Measurements from ENCODE around the gene PRRG2.

Gene PRRG2

DNA sequence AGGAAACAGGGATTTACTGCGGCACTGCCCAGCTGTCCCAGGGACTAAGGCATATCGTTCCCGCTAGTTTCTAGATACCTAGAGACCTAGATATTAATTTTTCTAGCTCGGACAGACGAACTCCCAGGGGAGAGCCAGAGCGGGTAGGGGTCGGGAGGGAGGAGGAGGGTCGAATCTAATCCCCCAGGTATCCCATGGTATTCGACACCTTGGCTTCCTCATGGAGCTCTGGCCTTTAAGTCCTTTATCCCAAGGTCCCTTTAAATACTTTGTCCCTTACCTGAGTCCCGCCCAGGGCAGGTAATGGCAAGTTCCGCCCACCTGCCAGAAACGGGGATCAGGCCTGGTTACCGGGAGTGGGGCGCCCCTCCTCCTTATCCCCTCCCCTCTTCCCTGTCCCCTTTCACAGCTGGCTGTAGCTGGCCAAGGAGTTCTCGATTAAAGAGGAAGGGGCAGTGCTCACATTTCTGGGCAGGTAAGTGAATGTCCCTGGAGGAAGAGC lies at the start of gene PRRG2:
Gene PRRG2, plus strand, starts transcription at position 310 of the 502 bp plus-strand sequence. CDS start 1,904 bp downstream, outside the sequence.
- DNase-seq: no peak

DNA sequence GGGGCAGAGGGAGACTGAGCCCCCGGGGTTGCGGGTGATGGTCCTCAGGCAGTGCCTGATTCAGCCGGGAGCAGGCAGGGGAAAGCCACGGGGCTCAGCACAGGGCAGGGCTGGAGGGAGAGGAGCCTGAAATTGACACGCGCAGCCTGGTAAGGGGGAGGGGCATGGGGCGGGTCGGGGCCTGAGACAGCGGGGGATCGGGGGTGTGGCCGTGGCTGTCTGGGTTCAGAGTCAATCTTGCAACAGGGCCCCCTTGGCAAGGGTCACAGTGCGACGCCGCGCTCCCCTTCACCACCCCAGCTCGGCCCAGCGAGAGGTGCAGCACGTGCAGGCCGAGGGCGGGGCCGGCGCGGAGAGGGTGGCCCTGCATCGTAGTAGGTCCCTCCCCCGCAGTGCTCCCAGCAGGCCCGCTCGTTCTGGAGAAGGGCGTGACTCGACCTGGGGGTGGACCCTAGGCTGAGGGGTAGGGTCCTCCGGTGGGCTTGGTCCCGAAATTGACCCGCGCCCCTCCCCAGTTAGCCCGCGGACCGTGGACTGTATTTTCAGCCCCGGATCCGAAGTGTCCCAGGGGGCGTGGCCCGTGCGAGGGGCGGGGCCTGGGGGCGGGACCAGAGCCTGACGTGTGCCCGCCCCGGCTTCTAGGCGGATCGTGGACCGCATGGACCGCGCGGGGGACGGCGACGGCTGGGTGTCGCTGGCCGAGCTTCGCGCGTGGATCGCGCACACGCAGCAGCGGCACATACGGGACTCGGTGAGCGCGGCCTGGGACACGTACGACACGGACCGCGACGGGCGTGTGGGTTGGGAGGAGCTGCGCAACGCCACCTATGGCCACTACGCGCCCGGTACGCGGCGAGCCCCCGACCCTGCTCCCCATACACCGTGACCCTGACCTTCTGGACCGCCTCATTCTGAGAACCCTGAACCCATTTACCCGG lies 47.3 kb upstream of the PRRG2 start:
- peak; percentile 77 for DNase-seq

DNA sequence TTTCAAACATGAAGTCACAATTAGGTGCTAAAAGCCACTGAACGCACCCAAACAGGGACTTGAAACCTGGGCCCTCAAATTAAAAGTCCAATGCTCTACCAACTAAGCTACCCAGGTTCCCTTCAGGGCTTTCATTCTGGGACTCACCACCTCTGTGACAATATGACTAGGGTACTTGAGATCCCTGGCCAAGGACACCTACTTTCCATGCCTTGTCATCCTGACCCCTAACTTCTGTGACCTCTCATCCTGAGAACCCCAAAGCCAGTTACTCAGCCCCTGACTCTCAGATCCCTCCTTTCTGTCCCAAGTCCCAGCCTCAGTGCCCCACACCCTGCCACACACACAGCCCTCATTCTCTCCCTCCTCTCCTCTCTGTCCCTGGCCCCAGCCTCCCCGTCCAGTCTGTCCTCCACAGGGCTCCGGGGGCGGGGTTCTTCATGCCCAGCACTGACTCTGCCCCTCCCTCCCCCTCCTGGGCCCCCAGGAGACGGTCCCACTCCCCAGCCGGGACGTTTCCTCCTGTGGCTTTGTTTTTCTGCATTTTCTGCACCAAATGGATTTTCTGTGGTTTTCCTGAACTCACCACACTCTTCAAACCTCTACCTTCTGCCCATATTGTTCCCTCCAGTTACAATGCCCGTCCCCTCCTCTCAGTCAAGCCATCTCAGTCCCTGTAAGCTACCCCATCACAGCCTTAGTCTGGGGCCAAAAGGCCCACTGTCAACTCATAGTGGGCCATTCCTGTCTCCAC lies 46.3 kb upstream of the PRRG2 start:
- DNase-seq: peak; percentile 24

DNA sequence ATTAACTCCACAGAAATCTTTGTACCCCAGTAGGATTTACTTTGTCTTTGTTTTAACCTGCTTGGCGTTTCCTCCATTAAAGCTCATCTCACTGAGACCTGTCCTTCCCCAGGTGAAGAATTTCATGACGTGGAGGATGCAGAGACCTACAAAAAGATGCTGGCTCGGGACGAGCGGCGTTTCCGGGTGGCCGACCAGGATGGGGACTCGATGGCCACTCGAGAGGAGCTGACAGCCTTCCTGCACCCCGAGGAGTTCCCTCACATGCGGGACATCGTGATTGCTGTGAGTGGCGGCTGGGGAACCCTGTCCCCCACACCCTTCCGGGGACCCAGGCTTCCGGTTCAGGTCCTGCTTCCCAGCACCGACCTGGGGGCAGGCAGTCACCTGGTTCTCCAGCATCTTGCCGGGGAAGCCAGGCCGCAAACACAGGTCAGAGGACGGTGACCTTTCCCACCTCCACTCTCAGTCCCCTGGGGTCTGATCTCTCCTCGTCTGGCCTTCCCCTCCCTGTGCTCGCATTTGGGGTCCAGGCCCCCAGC lies 44.1 kb upstream of the PRRG2 start:
- DNase-seq: no peak

DNA sequence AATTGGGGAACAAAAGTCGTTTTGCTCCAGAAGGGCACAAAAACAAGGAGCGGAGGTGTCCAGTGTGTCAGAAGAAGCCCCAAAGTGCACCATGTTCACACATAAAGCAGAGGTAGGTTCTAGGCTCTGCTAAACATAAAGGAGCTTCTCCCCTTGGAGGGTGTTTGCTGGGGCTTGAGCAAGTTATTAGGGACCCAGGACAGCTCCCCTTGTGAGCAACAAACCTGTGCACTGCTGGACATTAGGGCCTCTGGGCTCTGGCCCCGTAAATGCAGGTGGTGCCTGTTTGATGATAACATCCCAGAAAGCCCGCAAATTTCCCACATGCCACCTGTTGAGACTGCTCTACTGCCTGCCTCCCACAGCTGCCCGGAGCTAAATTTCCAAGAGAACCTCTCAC lies 42.5 kb upstream of the PRRG2 start:
- DNase-seq: no peak

DNA sequence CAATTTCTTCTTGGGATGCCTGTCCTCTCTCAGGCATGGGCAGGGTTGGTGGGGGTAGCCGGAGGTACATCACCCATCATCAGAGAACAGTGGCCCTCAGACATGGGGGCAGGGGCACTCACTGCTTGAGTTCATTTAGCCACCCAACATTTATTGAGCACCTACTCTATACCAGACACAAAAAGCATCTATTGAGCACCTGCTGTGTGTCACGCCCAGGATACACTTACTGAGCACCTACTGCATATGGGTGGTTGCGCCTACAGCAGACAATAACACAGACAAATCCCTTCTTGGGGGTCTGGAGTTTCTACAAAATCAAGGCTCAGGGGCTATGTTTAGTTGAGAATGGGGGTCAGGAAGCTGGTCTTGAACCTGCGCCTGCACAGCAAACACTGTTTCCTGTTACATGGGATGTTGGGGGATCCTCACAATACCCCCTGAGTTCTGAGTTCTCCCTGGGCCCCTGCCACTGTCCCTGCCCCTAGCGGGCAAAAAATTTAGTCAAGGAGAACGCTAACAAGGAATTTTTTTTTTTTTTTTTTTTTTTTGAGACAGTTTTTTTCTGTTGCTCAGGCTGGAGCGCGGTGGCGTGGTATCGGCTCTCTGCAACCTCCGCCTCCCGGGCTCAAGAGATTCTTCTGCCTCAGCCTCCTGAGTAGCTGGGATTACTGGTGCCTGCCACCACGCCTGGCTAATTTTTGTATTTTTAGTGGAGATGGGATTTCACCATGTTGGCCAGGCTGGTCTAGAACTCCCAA lies 41.7 kb upstream of the PRRG2 start:
- no peak for DNase-seq

DNA sequence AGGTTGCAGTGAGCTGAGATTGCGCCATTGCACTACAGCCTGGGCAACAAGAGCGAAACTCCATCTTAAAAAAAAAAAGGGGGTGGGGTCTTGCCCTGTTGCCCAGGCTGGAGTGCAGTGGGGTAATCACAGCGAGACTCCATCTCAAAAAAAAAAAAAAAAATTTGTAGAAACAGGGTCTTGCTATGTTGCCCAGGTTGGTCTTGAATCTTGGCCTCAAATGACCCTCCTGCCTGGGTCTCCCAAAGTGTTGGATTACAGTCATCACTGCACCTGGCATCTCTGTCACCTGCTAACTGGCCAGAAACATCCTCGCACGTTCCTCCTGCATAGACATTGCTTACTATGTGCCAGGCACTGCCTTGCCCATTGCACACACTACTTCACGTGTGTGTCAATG lies 39.2 kb upstream of the PRRG2 start:
- DNase-seq: no peak

DNA sequence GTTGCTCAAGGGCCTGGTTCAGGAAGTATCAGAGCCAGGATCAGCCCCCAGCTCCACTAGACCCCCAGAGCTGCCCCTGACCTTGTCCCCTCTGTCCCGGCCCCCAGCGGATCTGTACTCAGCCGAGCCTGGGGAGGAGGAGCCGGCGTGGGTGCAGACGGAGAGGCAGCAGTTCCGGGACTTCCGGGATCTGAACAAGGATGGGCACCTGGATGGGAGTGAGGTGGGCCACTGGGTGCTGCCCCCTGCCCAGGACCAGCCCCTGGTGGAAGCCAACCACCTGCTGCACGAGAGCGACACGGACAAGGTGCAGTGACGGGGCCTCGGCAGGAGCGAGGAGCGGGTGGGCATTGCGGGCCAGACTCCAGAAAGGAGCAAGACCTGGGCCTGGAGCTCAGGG lies 38.7 kb upstream of the PRRG2 start:
- DNase-seq: no peak

DNA sequence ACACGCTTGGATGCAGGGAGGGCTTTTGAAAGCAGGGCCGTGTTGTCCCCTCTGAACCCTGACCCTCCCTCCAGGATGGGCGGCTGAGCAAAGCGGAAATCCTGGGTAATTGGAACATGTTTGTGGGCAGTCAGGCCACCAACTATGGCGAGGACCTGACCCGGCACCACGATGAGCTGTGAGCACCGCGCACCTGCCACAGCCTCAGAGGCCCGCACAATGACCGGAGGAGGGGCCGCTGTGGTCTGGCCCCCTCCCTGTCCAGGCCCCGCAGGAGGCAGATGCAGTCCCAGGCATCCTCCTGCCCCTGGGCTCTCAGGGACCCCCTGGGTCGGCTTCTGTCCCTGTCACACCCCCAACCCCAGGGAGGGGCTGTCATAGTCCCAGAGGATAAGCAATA lies 38.1 kb upstream of the PRRG2 start:
- no peak for DNase-seq

DNA sequence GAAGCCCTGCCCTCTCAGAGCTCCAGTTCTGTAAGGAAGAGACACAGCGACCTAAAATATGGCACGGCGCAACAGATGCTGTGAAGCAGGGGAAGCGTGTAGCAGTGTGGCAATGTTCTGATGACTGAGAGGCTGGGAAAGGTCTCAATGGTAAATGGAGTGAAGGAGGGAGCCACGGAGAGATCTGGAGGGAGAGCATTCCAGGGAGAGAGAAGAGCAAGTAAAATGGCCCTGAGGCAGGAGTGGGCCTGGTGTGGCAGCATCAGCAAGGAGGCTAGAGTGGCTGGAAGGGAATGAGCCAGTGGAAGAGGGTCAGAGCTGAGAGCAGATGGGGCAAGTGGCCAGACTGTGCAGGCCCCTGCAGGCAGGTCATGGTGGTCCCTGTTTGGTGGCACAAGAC lies 37.0 kb upstream of the PRRG2 start:
- DNase-seq: no peak

DNA sequence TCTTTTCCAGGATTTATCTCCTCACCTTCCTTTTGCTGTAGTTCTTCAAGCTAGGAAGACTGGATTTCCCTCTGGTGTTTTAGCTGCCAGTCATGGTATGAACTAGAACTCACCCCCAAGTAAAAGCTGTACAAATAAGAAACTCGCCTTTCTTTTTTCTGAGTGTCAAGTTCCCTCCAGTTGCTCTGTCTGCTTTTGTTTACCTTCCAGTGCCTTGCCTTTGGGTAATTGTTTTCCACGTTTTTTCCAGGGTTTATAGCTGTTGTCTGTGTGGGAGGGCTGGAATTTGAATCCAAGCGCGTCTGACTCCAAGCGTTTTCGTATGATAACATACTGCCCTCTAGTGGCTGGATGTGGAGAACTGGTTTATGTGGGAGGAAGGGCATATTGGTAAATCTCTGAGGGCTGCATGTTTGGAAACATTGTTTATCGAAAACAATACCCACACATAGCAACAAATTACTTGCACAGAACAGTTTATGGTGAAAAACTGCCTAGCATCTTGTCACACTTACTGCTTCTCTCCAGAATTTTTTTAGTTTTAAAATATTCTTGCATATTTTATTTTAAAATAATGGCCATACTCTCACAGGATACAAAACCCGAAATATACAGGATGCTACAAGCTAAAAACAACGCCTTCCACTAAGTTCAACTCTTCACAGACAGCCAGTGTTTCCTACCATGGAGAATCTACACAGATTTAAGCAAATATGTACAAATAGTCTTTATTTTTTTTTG lies 34.1 kb upstream of the PRRG2 start:
- peak; percentile 84 for DNase-seq

DNA sequence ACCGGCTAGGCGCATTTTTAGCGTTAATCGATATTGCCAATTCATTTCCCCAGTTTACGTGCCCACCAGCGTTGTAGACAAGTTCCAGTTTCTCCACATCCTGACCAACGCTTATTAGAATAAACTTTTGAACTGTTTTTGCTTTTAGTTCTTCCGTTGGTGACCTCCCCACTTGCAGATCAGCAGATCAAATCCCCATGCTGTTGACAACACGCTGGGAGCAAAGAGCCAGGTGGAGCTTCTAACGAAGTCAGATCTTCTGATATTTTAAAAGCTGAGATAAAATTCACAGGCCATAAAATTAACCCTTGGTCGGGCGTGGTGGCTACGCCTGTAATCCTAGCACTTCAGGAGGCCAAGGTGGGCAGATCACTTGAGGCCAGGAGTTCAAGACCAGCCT lies 32.1 kb upstream of the PRRG2 start:
- no peak for DNase-seq

DNA sequence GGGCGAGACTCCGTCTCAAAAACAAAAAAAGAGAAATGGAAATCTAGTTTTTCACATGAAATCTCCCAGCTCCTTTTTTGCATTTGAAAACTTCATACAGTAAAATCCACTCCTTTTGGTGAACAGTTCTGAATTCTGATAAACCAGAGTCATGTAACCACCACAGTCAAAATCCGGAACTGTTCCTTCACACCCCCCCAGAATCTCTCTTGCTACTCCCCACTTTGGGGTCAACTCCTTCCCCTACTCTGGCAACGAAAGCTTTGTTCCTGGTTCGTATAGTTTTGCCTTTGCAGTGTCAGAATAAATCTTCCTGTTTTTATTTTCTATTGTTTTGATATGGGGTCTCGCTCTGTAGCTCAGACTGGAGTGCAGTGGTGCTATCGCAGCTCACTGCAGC lies 29.6 kb upstream of the PRRG2 start:
- DNase-seq: no peak

DNA sequence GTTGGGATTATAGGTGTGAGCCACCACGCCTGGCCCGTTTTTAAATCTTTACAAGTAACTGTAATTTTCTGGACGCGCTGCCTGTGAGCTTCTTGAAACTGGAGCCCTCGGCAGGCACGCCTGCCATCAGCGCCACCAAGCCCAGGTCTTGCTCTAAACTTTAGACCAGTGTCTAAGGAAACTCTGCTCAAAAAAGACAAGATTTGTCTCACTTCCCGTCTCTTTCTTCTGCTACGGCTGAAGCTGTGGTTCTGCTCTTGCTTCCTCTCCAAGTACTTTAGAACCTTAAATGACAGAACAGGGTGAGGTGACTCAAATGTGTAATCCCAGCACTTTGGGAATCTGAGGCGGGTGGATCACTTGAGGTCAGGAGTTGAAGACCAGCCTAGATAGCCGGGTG lies 28.4 kb upstream of the PRRG2 start:
- peak; percentile 71 for DNase-seq

DNA sequence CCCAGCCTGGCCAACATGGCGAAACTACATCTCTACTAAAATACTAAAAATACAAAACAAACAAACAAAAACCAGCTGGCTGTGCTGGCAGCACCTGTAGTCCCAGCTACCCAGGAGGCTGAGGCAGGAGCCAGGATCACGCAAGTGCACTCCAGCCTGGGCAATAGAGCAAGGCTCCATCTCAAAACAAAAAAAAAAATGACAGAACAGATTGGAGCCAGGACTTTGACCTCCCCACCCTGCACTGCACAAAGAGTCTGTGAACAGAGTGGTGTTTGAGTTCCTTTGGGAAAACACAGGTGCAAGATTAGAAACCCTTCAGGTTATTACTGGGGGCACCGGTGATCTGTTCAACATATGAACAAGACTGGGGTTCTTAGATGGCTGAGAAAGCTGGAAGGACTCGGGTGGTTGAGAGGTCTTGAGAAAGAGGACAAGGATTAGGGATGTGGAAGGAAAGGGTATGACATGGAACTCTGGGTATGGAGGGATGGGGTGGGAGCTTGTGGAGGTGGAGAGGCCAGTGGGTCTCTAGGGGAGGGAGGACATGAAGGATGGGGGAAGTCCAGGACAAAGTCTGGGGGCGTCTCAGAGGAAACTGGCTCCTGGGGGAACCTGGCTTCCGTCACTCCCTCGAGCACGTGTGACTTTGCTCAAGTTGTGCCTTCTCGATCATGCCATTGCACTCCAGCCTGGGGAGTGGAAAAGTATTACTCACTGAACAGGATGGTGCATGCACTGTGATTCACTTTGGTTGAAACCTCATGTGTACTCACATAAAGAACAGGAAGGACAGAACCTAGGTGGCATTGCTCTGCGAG lies 27.5 kb upstream of the PRRG2 start:
- DNase-seq: peak; percentile 84

DNA sequence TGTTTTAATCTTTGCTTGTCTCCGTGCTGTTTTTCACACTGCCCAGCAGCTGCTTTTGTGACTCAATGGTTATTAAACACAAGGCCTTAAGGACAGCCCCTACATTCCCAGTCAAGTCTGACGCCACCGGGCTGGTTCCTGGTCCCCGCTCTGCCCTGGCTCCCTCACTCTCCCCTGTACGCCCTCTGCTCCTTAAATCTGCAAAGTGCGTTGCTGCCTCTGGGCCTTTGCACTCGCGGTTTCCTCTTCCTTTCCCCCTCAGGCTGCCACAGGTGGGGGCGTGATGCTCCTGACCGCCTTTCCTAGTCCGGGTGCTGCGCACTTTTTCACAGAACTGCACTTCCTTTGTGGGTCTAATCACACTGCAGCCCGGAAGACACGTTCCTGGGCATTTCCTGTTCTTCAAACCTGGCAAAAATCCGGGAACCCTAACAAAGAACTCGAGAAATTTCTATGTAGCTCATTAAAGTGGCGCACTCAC lies 26.4 kb upstream of the PRRG2 start:
- DNase-seq: peak; percentile 81

DNA sequence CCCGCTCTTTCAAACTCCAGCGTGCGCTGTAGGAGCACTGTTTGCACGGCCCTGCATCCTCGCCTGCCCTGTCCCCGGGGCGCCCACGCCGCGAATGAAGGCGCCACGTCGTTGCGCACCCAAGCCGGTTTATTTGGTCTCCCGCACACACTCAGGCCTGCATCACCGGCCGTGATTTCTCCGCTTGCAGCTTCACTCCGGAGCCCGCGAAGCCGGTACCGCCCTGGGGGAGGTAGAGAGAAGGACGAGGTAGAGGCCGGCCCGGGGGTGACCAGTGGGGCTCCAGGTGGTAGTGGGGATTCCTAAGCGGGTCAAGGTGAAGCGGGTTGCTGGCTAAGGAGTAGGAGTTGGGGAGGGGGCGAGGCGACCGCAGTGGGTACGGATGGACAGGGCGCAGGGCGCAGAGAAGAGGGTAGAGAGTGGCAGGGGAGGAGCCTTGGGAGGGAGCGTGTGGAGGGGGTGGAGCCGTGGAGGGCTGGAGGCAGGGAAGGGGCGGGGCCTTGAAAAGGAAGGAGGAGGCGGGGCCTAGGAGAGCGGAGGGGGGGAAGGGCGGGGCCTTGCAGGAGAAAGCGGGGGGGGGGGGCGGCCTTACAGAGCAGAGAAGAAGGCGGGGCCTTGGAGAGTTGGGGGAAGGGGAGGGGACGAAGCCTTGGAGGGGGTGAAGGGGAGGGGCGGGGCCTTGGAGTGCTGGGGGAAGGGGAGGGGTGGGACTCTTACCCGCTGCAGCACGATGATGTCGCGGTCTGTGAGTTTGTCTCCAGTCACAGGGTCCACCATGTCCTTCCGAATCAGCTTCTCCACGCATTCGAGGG lies 25.3 kb upstream of the PRRG2 start:
- peak; percentile 80 for DNase-seq

DNA sequence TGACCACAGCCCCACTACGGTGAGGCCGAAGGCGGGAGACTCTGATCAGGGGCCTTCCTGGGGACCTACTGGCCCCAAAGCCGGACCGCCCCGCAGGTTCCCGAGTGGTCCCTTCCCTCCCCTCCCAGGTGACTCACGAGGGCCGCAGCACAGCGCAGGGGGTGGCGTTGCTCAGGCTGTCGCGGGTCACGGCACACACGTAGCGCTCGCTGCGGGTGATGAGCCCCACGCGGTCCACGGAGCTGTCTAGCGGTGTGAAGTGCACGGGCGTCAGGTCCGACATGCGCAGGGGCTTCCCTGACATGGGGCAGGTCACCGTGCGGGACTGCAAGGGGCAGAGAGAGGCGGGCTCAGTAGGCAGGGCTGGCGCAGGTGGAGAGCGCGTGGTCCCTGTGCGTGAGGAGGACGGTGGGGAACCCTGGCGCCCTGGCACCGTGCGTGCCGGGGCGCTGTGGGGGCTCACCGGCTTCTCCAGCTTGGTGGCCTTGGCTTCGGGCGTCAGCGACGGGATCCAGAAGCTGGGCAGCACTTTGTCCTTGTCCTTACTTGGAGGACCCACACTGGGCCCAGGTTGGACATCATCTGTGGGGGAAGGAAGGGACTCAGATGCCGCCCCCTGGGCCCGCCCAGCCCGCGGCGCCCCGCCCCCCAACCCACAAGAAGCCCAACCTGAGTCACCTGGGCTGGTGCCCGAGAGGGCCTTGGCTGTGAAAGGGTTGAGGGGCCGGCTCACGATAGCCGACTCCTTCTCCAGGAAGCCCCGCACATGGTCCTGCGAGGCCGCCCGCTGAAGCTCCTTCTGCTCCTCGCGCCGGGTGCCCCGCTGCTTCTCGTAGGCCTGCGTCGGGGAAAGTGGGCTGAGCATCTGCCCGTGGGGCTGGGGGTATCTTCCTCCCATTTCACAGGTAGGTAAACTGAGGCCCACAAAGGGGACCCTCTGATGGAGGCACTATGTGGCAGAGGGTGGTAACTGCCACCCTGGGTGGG lies 24.4 kb upstream of the PRRG2 start:
- peak; percentile 31 for DNase-seq
